Fibroblast of upper back skin (primary cell): Measurements from ENCODE around the gene HDAC11.

Source experiments
- DNase-seq: peaks from one replicate; pipeline ENCODE4 v3.0.0-alpha.2; 2013

The HDAC11 gene

DNA sequence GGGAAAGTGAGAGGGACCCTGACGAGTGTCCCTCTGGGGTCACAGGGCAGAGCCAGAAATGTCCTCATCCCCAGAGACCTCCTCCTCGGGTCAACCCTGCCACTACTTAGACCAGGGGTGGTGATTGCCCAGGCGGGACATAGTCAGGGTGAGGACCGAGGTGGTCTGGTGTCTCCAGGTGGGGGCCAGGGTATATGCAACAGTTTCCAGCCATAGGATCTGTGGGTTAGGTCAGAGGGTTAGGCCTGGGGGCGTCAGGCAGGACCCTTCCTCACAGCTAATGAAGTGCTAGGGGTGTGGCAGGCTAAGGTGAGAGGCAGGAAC, 46.5 kb downstream of the HDAC11 start:
- no peak for DNase-seq

DNA sequence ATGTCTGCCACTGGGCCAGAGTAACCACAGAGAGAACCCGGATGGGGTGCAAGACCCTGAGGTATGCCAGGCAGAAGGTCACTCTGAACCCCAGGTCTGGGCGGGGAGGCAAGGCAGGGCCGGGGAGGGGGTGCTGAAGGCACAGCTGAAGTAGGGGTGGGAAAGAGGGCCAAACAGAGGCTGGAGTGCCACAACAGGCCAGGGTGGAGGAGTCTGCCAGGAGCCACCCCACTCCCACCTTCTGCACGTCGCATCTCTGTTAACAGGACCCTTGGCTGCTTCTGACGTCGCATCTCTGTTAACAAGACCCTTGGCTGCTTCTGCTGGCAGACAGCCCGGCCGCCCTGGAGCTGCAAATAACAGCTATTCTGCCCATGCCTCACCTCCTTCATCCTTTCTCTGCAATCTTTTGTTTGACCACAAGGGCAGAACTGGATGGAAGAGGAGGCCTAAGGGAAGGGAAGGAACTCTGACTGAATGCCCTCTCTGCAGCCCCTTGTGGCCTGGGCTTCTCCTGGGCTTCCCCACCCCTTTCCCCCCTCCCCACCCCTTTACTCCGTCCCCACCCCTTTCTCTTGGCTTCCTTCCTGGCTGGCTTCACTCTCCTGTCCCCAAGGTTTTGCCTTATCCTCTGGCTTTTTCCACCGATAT, 48.2 kb downstream of the HDAC11 start:
- DNase-seq: peak; percentile 48

- DNase-seq: no peak
Measured at GRCh38 chr3:13529196-13530112, 49.3 kb downstream of the HDAC11 start.

DNA sequence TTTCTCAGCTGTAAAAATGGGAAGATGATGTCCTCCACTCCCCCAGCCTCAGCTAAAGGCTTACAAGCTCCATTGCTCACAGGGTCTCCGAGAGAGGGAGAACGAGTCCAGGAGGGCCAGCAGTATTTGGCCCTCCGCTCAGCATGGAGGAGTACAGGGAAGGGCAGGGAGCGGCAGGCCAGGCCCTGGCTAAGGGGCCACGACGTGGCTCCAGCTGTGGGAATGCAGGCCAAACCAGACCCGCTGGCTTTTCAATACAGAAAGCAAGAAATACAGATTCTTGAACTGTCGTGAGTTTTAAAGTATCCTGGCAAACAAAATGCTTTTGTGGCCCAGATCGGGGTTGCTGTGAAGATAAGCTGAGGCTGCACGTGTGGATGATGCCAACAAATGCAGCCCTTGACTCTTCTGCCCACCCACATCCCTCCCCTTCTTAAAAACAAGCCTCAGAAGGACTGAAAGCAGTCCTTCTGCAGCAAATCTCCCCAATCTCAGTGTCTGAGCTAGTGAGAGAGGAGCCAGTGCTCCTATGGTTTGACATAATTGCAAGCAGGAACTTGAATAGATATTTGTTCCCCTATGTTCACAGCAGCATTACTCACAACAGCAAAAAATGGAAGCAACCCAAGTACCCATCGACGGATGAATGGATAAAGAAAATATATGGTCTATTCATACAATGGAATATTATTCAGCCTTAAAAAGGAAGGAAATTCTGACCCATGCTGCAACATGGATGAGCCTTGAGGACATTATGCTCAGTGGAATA, 50.3 kb downstream of the HDAC11 start:
- DNase-seq: no peak

DNA sequence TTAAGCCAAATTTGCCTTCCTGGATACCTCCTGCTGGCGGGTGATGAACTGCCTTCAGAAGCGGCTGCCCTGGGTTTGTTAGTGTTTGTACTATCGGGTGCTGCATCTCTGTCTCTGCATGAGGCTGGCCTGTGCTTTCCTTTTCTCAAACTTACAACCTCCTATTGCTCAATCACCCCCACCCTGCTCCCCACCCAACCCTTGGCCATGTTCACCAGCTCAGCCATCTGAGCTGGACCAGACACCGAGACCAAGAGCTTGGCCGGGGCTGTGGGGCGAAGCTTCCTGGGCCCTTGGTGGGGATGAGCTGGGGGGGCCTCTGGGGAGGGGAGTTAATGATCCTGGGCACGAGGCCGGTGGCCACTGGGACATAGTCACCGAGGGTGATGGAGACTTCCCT, 52.0 kb downstream of the HDAC11 start:
- no peak for DNase-seq

DNA sequence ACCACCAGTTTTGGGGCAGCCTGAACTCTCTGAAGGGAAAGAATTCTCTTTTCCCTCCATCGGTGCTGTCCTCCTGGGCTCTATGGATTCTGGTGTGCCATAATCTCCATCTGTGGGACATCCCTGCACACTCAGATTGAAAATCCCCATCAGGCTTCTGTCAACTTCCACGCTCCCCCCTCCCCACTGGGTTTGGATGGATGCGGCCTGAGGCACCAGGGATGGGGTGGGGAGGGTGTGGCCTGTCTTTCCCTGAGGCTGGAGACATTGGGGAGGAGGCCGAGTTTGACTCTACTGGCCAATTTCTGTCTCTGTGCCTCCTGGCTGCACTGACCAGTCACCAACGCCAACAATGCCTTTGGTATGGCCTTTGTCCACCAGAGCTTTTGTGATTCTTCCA, 52.5 kb downstream of the HDAC11 start:
- DNase-seq: no peak

- DNase-seq: no peak
Measured at GRCh38 chr3:13533885-13534301, 53.8 kb downstream of the HDAC11 start.

DNA sequence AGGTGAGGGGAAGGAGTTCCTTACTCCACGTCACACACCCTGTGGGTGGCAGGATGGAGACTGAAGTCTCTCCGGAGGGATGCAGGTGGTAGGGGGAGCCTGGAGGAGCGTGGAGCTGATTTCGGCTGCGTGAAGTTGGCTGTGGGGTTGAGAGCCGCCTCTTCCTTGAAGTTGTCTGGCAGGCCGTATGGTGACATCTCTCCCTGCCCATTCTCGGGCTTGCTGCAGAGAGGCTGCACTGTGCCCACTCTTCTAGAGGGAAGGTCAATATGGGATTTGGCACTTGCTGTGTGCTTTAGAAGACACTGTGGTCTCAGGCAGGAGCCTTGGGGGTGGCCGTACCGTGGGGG, 55.4 kb downstream of the HDAC11 start:
- no peak for DNase-seq

DNA sequence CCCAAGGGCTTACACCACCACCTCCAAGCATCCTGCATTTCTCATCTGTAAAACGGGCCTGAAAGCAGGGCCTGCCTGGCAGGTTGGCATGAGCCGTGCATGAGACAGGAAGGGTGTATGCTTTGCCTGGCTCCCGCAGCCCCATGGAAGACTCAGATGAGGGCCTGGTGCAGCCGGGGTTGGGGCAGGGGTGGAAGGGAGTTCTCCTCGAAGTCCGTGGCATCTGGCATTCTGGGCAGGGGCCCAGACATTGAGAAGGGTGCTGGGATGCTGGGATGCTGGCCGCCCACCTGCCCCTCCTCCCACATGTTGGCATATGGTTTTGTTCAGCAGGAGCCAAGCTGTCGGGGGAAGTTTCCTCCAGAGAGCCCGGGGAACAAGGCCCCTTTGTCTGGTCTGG, 55.8 kb downstream of the HDAC11 start:
- no peak for DNase-seq

DNA sequence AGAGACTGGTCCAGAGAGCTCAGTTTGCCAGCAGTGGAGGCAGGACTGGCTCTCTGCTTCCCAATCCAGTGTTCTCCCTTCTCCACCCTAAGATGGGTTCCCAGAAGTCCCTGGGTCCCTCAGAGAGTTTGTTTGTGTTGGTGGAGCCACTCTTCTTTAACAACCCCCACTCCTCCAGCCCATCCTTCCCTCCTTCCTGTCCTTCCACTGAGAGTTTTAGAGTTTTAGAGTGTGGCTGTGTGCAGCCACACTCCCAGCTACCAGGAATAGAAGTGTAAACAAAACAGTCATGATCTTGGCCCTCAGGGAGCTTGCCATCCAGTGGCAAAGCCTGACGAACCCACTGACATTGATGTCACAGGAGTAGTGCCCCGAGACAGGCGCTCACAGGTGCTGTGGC, 56.3 kb downstream of the HDAC11 start:
- no peak for DNase-seq

GRCh38 chr3:13536832-13537231, 56.7 kb downstream of the HDAC11 start:
- DNase-seq: peak; percentile 43

GRCh38 chr3:13537244-13537908, 57.3 kb downstream of the HDAC11 start:
- DNase-seq: no peak

GRCh38 chr3:13537909-13538296, 57.8 kb downstream of the HDAC11 start:
- DNase-seq: peak; percentile 96

DNA sequence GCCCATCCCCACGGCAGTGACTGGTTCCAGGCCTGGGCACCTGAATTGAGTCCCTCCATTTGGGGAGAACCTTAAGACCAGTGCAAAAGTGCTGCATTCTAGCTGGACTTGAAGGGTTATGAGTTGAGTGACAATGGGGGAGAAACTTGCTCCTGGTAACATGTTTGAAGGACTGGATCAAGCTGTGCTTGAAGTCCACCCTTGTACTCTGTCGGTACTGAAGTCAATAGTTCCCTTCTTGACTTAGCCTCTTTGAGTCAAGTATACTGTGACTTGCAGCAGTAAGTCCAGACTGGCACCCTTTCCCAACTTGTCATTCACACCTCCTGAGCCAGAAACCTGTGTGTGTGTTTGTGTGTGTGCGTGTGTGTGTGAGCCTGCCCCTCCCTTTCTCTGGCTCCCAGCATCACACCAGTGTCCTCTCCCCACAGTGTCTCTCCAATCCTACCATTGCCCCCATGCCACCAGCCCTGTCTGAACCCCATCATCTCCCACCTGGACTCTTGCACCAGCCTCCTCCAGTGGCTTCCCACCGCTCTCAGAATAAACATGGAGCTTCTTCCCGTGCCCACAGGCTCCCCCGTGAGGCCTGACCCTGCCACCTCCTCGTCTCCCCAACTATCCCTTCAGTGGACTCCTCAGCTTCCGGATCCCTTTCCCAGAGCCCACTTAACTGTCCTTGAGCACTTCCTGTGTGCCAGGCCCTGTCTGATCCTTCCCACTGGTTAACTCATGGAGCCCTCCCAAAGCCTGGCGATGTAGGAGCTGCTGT, 58.6 kb downstream of the HDAC11 start:
- DNase-seq: no peak

- peak; percentile 74 for DNase-seq
Measured at GRCh38 chr3:13539292-13539638, 59.2 kb downstream of the HDAC11 start.

- no peak for DNase-seq
Measured at GRCh38 chr3:13539671-13540070, 59.6 kb downstream of the HDAC11 start.

GRCh38 chr3:13540297-13540995, 60.3 kb downstream of the HDAC11 start:
- no peak for DNase-seq

DNA sequence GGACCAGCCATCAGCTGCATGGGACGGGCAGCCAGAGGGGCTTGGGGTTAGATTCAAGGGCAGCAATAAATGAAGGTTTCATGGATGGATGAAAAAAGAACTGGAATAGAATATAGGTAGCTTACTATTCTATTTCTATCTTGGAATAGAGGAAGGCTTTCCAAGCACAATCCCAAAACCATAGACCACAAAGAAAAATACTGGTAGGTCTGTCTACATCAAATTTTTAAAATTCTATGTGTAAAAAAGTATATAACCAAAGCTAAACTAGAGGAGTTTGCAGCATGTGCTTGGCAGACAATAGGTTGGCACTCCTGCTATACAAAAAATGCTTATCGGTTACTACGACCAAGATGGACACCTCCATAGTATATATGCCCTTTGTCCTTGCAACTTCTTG, 61.6 kb downstream of the HDAC11 start:
- peak; percentile 70 for DNase-seq

- DNase-seq: no peak
Measured at GRCh38 chr3:13542142-13542541, 62.0 kb downstream of the HDAC11 start.

DNA sequence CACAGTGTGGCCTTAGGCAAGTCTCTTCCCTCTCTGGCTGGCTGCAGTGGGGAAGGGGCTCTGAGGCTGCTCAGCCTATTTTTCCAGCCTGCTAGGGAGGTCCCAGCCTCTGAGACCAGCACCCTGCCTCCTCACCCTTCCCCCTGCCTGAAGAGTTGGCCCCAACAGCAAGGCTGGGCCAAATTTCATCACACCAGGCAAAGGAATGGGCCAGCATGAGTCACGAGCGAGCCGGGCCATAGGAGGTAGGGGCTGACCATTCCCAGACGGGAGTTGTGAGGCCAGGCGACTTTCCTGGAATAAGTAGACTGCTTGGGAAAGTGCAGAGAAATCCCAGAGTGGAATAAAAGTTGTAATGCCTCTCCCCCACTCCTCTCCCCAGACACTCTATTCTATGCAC, 63.1 kb downstream of the HDAC11 start:
- peak; percentile 97 for DNase-seq

- peak; percentile 95 for DNase-seq
Measured at GRCh38 chr3:13544293-13544831, 64.3 kb downstream of the HDAC11 start.
